Measurements from ENCODE around the gene DNAJB13.
"Not testable (repeated sequence)": the region's sequence is repeated elsewhere in the genome, so short reads cannot be mapped to it uniquely, and the experiment has no call there.

Gene DNAJB13

GRCh38 chr11:73978576-73979086 is 27.8 kb downstream of the DNAJB13 start:
- DNase-seq = no peak

- DNase-seq = peak; percentile 93
Observed at GRCh38 chr11:73980001-73980961, 29.5 kb downstream of the DNAJB13 start.

- no peak for DNase-seq
Observed at GRCh38 chr11:73981051-73981805, 30.4 kb downstream of the DNAJB13 start.

GRCh38 chr11:73982595-73982989 is 31.8 kb downstream of the DNAJB13 start, which contains the start of gene UCP2:
TSS of gene UCP2 (minus strand) at chr11:73982843. CDS start at chr11:73978378, 4,465 bp downstream.
- peak; percentile 96 for DNase-seq

- peak; percentile 98 for DNase-seq
Observed at GRCh38 chr11:73982990-73983740, 32.3 kb downstream of the DNAJB13 start.

- DNase-seq = no peak
Observed at GRCh38 chr11:73983741-73984538, 33.1 kb downstream of the DNAJB13 start.

- DNase-seq = not testable (repeated sequence)
Observed at GRCh38 chr11:73985661-73986060, 34.8 kb downstream of the DNAJB13 start.

GRCh38 chr11:73988227-73988626 is 37.4 kb downstream of the DNAJB13 start:
- DNase-seq = no peak

GRCh38 chr11:73989156-73989555 is 38.3 kb downstream of the DNAJB13 start:
- DNase-seq = no peak

- DNase-seq = no peak
Observed at GRCh38 chr11:73990730-73991129, 39.9 kb downstream of the DNAJB13 start.

GRCh38 chr11:73991471-73992006 is 40.7 kb downstream of the DNAJB13 start:
- no peak for DNase-seq

- DNase-seq = no peak
Observed at GRCh38 chr11:73995247-73995646, 44.4 kb downstream of the DNAJB13 start.

GRCh38 chr11:73995731-73996130 is 44.9 kb downstream of the DNAJB13 start:
- no peak for DNase-seq

GRCh38 chr11:73996161-73996747 is 45.4 kb downstream of the DNAJB13 start:
- DNase-seq = no peak

GRCh38 chr11:73997120-73997770 is 46.4 kb downstream of the DNAJB13 start:
- DNase-seq = no peak

- DNase-seq = no peak
Observed at GRCh38 chr11:73998846-73999575, 48.2 kb downstream of the DNAJB13 start.

GRCh38 chr11:73999581-74000306 is 48.9 kb downstream of the DNAJB13 start:
- no peak for DNase-seq

GRCh38 chr11:74000307-74001133 is 49.7 kb downstream of the DNAJB13 start:
- no peak for DNase-seq
